HG03060 (cell line): ENCODE data around the gene PLCD3.

Experiments
- ATAC-seq: cut with Tn5 transposase; IDR thresholded peaks from one replicate; pipeline ENCODE4 v1.9.1; 2021; ENCODE audit warnings: low read depth, moderate number of reproducible peaks; ENCODE audit not compliant: unreplicated experiment

Gene PLCD3

GRCh38 chr17:45104907-45105624 is 27.2 kb downstream of the PLCD3 start:
- no peak for ATAC-seq

DNA sequence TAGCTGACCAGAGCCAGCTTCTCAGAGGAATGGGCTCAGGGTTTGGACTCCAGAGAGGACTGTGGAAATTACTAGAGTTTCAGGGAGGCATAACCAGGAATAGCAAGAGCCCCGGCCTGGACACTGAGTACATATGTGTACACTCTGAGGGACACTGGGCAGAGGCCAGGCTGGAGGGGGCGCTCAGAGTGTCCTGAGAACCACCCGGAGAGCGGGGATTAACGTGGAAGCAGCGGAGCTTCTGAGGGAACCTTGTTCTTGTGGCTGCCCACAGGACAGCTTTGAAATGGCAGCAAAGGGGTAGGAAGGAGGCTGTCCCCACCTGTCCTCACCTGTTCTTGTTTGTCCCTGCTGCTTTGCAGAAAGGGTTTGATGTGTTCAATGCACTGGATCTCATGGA is 27.8 kb downstream of the PLCD3 start:
- no peak for ATAC-seq

DNA sequence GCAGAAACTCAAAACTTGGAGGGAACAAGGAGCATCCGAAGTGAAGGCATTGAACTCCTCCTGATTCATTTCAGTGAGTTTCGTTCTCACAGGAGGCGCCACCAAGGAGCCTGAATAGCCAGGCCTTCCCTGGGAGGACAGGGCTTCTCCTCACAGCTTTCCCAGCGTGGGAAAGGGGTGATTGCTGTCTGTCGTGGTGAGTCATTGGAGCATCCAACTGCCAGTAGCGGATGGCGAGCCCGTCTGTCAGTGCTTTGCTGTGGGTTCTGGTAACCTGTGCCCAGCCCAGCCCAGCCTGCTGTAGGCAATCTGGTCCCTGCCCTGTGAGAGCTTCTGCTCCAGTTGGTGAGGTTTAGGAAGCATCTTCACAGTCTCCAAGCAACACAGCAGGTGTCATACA is 28.3 kb downstream of the PLCD3 start:
- ATAC-seq, result no peak

DNA sequence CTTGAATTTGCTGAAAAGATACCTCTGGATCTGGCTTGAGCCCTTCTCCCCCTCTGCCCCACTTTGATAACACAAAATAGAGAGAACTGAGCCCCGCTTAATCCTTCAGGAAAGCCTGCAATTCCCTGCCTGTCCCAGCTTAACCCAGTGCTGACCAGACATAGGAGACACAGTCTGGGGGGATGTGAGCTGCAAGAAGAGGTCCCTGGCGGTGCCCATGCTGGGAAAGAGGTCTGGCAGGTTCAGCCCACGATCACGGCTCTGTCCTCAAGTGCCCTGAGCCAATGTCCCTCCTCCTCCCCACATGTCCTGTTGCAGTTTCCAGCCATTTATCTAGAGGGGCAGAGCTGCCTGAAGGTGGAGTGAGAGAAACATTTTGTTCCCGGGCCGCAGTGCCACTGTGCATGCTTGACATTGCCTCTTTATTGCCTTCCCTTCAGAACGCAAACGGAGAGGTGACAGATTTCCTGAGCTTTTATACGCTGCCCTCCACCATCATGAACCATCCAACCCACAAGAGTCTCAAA is 29.0 kb downstream of the PLCD3 start:
- no peak for ATAC-seq

DNA sequence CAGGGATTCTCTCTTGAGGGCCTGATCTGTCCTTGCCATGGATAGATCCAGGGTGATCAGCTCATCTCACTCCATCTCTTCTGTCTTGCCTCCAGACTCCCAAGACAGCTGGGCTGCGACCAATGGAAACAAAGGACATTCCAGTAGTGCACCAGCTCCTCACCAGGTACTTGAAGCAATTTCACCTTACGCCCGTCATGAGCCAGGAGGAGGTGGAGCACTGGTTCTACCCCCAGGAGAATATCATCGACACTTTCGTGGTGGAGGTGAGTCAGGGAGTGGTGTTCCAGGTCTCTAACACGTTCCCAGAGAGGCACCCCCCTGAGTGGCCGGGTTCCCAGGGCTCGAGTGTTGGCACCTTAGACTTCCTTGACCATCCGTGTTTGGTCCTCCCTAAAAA is 29.5 kb downstream of the PLCD3 start:
- ATAC-seq, result no peak

DNA sequence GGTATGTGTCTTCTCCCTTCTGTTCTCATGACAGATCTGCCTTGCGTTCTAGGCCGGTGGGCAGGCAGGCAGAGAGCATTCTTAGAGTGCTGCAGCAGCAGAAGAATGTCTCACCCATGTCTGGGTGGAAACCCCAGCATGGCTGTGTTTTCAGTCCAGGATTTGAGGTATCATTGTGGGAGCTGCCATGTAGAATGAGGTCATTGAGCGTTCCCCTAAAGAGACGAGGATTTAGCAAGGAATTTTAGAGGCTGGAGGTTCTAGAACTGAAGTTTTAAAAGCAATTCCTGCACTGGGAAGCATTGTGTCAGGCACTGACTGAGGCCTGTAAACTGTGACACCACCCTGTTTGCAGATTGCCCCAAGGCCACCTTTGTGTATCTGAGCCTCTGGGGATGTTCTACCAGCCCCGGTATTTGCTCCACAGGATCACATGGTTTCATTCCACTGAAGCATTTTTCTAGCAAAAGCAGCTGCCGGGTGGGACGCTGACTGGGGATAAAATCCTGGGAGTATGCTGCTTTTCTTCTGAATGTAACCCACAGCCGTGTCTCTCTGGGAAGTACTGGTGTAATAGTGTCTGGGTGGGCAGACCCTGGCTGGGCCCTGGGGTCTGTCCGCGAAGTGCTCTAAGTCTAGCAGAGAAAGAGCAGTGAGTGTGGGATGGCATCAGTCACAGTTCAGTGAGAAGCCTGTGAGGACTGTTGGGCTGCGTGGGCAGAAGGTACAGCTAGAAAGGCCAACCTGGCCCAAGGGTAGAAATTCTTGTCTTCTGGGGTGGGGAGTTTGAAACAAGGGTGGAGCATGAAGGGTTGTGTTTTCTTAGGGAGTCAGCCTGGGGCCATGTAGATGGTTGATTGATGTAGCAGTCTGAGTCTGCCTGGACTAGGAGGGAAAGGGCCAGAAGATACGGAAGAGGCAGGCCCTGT is 30.2 kb downstream of the PLCD3 start:
- ATAC-seq, result no peak

DNA sequence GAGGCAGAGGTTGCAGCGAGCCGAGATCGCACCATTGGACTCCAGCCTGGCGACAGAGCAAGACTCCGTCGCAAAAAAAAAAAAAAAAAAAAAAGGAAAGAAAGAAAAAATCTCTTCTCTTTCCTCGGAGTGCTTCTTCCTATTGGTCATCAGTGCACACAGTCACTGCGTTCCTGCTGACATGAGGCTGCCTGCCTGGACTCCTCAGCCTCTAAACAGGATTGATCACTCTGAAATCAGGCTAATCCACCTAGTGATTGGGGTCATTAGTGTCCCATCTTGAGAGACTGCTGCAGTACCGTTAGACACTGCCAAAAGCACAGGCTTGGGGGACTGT is 30.8 kb downstream of the PLCD3 start:
- ATAC-seq, result no peak

GRCh38 chr17:45098869-45099616 is 33.3 kb downstream of the PLCD3 start:
- no peak for ATAC-seq

GRCh38 chr17:45098081-45098868 is 34.0 kb downstream of the PLCD3 start:
- ATAC-seq, result no peak

- no peak for ATAC-seq
These were observed 35.4 kb downstream of the PLCD3 start for GRCh38 chr17:45096926-45097325.

- ATAC-seq, result no peak
These were observed 36.2 kb downstream of the PLCD3 start for GRCh38 chr17:45096141-45096540.

DNA sequence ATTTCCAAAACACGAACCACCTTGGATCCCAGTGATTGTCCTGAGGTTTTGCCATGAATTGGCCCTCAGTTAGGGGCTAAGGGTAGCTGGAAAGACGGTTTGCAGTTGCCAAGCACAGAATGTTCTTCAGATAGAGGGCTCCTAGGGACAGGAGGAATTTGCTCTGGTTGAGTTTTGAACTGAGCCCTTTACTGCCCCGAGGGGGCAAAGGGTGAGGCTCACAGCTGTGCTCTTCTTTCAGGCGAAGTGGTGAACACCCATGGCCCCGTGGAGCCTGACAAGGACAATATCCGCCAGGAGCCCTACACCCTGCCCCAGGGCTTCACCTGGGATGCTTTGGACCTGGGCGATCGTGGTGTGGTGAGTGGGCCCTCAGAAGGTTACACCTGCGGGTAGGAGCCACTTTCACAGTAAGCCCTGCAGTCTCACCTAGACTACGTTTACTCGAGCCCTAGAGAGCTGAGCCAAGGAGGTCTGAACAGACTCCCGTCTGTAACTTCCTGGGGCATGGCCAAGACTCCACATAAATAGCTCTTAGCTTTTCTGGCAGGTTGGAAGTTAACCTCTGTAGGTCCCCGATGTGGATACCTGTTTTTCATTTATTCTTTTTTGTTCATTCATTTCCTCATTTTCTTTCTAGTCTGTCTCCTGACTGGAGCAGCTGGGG is 38.7 kb downstream of the PLCD3 start:
- no peak for ATAC-seq

DNA sequence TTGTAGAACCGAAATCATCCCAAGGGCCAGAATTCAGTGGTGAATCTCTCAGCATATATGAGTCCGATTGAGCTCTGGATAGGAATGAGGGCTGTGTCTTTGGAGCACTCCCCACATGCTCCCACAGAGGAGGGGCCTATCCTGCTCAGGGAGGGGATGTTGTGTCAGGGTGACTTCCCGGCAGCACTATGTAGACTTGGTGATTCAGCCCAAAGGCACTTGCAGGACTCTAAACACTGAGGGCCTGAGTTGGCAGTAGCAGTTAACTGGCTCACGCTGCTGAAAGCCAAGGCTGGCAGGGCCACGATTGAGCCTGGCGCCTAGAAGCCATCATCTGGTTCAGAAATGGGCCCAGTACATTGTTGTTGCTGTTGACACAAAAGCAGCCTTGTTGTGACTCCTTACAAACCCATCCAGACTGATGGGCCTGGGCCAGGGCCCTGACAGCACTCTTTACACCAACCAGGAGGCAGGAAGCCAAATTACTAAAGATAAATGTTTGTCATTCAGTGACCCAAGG is 39.3 kb downstream of the PLCD3 start:
- ATAC-seq, result no peak

DNA sequence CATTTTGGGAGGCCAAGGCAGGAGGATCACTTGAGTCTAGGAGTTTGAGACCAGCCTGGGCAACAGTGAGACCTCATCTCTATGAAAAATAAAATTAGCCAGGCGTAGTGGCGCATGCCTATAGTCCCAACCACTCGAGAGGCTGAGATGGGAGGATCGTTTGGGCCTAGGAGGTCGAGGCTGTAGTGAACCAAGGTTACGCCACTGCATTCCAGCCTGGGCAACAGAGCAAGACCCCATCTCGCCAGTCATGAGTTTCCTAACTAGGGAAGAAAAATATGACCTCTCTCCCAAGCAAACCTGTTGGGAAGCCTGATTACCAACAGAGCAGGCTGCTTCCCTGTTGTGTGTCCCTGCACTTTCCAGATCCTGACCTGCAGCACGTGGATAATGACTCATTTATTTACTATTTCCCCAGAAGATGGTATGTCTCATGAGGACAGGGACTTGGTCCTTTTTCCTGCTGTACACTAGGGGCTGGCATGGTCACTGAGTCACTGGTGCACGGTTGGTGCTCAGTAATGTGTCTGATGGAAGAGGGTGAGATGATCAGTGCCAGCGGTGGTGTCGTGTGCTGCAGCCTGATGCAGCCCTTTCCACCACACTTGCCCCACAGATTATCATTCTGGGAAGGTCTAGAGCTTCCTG is 40.4 kb downstream of the PLCD3 start:
- no peak for ATAC-seq

GRCh38 chr17:45090711-45091110 is 41.6 kb downstream of the PLCD3 start:
- ATAC-seq, result no peak

- ATAC-seq, result no peak
These were observed 43.6 kb downstream of the PLCD3 start for GRCh38 chr17:45088741-45089140.

DNA sequence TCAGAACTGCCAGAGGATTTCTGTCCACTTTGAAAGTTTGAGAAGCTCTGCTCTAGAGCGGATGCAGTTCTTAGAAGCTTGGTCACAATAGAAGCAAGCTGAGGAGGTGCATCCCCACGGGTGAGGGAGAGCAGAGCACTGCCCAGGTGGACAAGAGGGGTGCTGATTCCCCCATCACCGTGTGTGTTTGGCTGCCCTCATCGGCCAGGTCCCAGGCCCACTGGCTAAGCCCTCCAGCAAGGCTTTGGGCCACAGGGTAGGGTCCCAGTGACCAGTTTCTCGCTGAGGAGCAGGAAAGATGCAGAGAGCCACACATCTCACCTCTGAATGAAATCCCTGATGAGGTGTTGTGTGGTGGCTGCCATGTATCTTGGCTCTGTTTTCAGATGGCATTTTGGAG is 44.3 kb downstream of the PLCD3 start:
- ATAC-seq, result no peak

DNA sequence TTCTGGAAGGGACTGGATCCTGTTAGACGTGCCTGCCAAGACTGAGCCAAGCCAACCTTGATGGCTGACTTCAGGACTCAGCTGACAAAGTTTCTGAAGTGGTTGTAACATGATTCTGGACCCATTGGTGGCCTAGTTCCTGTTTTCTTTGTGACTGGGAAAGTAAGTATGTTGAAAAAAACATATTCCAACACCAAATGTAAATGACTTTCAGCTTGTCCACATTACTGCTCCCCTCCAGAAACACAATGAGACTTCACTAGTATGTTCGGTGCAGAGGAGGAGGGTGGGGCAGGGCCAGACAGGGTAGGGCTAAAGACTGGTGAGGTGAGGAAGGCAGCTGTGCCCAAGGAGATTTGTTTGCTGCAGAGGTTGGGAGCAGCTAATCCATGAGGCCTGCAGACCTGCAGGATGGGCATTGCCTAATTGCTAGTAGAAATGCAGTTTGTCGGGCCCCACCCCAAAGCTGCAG is 44.8 kb downstream of the PLCD3 start:
- ATAC-seq, result no peak
